ENCODE results near the gene TCIRG1.

GRCh38 chr11:68032003-68032402, 6.8 kb upstream of the TCIRG1 start:
- TF ChIP-seq POLR2AphosphoS5 (IDR thresholded peaks at IDR 0.05; ENCODE audit: low read depth, low read length): no peak
- TF ChIP-seq, protein P1, sequence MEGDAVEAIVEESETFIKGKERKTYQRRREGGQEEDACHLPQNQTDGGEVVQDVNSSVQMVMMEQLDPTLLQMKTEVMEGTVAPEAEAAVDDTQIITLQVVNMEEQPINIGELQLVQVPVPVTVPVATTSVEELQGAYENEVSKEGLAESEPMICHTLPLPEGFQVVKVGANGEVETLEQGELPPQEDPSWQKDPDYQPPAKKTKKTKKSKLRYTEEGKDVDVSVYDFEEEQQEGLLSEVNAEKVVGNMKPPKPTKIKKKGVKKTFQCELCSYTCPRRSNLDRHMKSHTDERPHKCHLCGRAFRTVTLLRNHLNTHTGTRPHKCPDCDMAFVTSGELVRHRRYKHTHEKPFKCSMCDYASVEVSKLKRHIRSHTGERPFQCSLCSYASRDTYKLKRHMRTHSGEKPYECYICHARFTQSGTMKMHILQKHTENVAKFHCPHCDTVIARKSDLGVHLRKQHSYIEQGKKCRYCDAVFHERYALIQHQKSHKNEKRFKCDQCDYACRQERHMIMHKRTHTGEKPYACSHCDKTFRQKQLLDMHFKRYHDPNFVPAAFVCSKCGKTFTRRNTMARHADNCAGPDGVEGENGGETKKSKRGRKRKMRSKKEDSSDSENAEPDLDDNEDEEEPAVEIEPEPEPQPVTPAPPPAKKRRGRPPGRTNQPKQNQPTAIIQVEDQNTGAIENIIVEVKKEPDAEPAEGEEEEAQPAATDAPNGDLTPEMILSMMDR (IDR thresholded peaks at IDR 0.05): no peak
- no peak for TF ChIP-seq REST (IDR thresholded peaks at IDR 0.05; ENCODE audit: insufficient read depth in 1 of 2, low read depth in 2 of 2, low read length in 1 of 2)
- no peak for TF ChIP-seq TCF7L2 (IDR thresholded peaks at IDR 0.05; ENCODE audit: low read depth, low read length)

All from Panc1 (cell line).